Adrenal gland (tissue), 12 donors: Measurements from ENCODE around the gene P2RX2. TPM values are rescaled to one million over a fixed set of nuclear protein-coding genes. Genes with fewer than 3 reads are reported as not detected.

Experiments used
- DNase-seq, 7 donors: peaks; one replicate each; pipeline ENCODE4 v3.0.0-alpha.2; 2019 to 2020
- H3K27ac ChIP-seq, 5 donors: fragments of 200-600 bp; sonication (generic) in 4 of 5; 1 replicate in 3 of 5; 2 replicates in 2 of 5; pipeline versions ENCODE4 v1.5.1 to v1.8.0; 2016 to 2020; ENCODE audit warnings: mild to moderate bottlenecking in 1 of 5
- H3K27me3 ChIP-seq: fragments of 200-600 bp; 2 replicates; pipeline ENCODE4 v1.8.0; 2021
- H3K36me3 ChIP-seq, 2 donors: fragments of 200-600 bp; replicated peaks in 1 of 2; 1 replicate in 1 of 2; 2 replicates in 1 of 2; pipeline versions ENCODE4 v1.5.1 to v1.8.0; 2018 to 2022
- H3K4me1 ChIP-seq, 2 donors: fragments of 200-600 bp; replicated peaks in 1 of 2; 1 replicate in 1 of 2; 2 replicates in 1 of 2; pipeline versions ENCODE4 v1.5.1 to v1.8.0; 2018 to 2021
- H3K4me3 ChIP-seq, 4 donors: fragments of 200-600 bp; sonication (generic) in 3 of 4; one replicate each; pipeline ENCODE4 v1.5.1; 2016 to 2018
- H3K9me3 ChIP-seq, 3 donors: fragments of 200-600 bp; sonication (generic) in 1 of 3; replicated peaks in 1 of 3; 1 replicate in 2 of 3; 2 replicates in 1 of 3; pipeline versions ENCODE4 v1.5.1 to v1.8.0; 2016 to 2021
- CTCF ChIP-seq, 6 experiments: fragments of 450-650 bp in 4 of 6; fragments of 200-600 bp in 2 of 6; sonication (generic) in 1 of 6; IDR thresholded peaks; 1 replicate in 5 of 6; 2 replicates in 1 of 6; pipeline versions ENCODE4 v1.5.1 to v1.8.0; 2016 to 2021; ENCODE audit warnings: antibody characterized with exemption in 6 of 6, mild to moderate bottlenecking in 2 of 6, moderate library complexity in 1 of 6
- POLR2A ChIP-seq, 2 donors: fragments of 450-650 bp; IDR thresholded peaks; one replicate each; pipeline ENCODE4 v1.6.1; 2017; ENCODE audit warnings: antibody characterized with exemption in 2 of 2, mild to moderate bottlenecking in 2 of 2, moderate library complexity in 1 of 2
- WGBS, 4 donors: extraction: QIAGEN DNeasy Blood & Tissue Kit in 2 of 4; methylation state at CpG; one replicate each; pipeline versions ENCODE4 v1.1.5 to v1.1.7; 2013 to 2017; 5-methylcytosine and 5-hydroxymethylcytosine counted together
- intact Hi-C, 2 donors: fragments of 100-400 bp; cut with DNase I; formaldehyde crosslinking; loops; one replicate each; pipeline versions ENCODE4 v1.14.1 to v1.15.0; 2022 to 2023
- microRNA-seq, 3 donors: library from miRNA; unstranded; fragments of <30 nt; microRNA quantifications; one replicate each; pipeline ENCODE4, GENCODE V29; 2017 to 2020
- polyA plus RNA-seq, 3 donors: library from polyadenylated mRNA; stranded (reverse); fragments of 200-250 nt in 2 of 3; fragments of 350-450 nt in 1 of 3; fragmentation: Illumina TruSeq in 1 of 3; extraction: RNeasy Lipid Tissue Mini Kit (QIAGEN cat#74804) in 1 of 3; gene quantifications; one replicate each; pipeline ENCODE4 v1.2.3, GENCODE V29; 2013 to 2014
- small RNA-seq, 2 donors: library from RNA; depleted of rRNA; stranded (forward); fragments of <200 nt; gene quantifications; one replicate each; pipeline ENCODE3, GENCODE V24; 2016
- total RNA-seq, 9 donors: library from RNA; depleted of rRNA in 4 of 9; stranded (reverse); fragments of >200 nt in 4 of 9; fragments of 120-200 nt in 1 of 9; fragmentation: NEBNext Ultra II Directional in 1 of 9; extraction: Animal tissue kit (Norgen Biotek cat#: 25700) in 1 of 9; gene quantifications; one replicate each; pipeline versions ENCODE4 v1.1.0 to v1.2.4, GENCODE V29; 2013 to 2023
- donor health status: healthy with polysubstance abuse.
- donor health status: Bipolar disorder and iron deficiency.
- donor health status: DM: yes; HTN: yes; CAD: no.
- donor health status: DM: no; HTN: no; CAD: no.
- donor health status: DM: no; HTN: no; CAD: no.
- donor health status: DM: yes; HTN: yes; CAD: no.

The P2RX2 gene
- total and polyA plus RNA-seq, 12 donors: 0.11 to 1.9 (median 0.44) TPM; not detected in 9

- no peak for DNase-seq
- Histone ChIP-seq H3K27me3 (no peaks in the 10 kb centered on the region), H3K27ac (no peak overlapping the region), H3K4me3 (no peak overlapping the region), H3K36me3 (peaks cover 0 to 54% of the 10 kb centered on the region in 2 donors), H3K4me1 (no peaks in the 10 kb centered on the region), H3K9me3 (no peaks in the 10 kb centered on the region)
- intact Hi-C loops: no loop called here
- TF ChIP-seq POLR2A (IDR thresholded peaks at IDR 0.05): no peak
- TF ChIP-seq CTCF (IDR thresholded peaks at IDR 0.05): no peak
- WGBS, 4 donors: 93 to 98% (median 94%) methylated on average over 6 of the region's 6 CpGs
Measured at GRCh38 chr12:132665794-132666193, 47.2 kb downstream of the P2RX2 start.

GRCh38 chr12:132668191-132669088 is 49.9 kb downstream of the P2RX2 start:
- peaks cover 0 to 52% of the 10 kb centered on the region in 2 donors for H3K36me3 ChIP-seq
- H3K27ac ChIP-seq: no peak overlapping the region
- no peaks in the 10 kb centered on the region for H3K4me1 ChIP-seq
- WGBS, 4 donors: 94 to 97% (median 96%) methylated on average over 30 of the region's 30 CpGs
- intact Hi-C loops: no loop called here
- no peak for DNase-seq
- no peak overlapping the region for H3K4me3 ChIP-seq
- TF ChIP-seq POLR2A (IDR thresholded peaks at IDR 0.05) (no peak), CTCF (IDR thresholded peaks at IDR 0.05) (no peak)
- H3K9me3 ChIP-seq: no peaks in the 10 kb centered on the region
- no peaks in the 10 kb centered on the region for H3K27me3 ChIP-seq

- Histone ChIP-seq H3K27me3 (no peaks in the 10 kb centered on the region), H3K4me1 (no peaks in the 10 kb centered on the region), H3K4me3 (no peak overlapping the region), H3K27ac (no peak overlapping the region), H3K9me3 (no peaks in the 10 kb centered on the region), H3K36me3 (peaks cover 0 to 49% of the 10 kb centered on the region in 2 donors)
- no peak for TF ChIP-seq CTCF (IDR thresholded peaks at IDR 0.05)
- TF ChIP-seq POLR2A (IDR thresholded peaks at IDR 0.05): no peak
- DNase-seq: no peak
- intact Hi-C loops: no loop called here
- WGBS, 4 donors: 94 to 97% (median 95%) methylated on average over 16 to 17 of the region's 17 CpGs
Measured at GRCh38 chr12:132669166-132669879, 50.7 kb downstream of the P2RX2 start.

Small RNAs within 50 kb of the gene (microRNA-seq; reads per million reads assigned to microRNA genes)
- 0 to 1.1 (median 0.57) reads per million in 3 donors for gene MIR6763

Small RNAs within 50 kb of the gene (small RNA-seq; reads per million reads assigned to genes)
- gene MIR6763: 0 reads per million in 2 donors

Other genes starting within 250 kb of the P2RX2 start
- 10 to 100 TPM in 8 of 9 donors, 1 to 10 TPM in 1; 5.3 to 63.8 (median 20.4) TPM for gene FBRSL1, start 128.6 kb upstream of the P2RX2 start, total RNA-seq
- 10 to 100 TPM; 10.9 to 62.3 (median 41.9) TPM for gene FBRSL1, start 128.6 kb upstream of the P2RX2 start, polyA plus RNA-seq
- gene LRCOL1, start 8.2 kb upstream of the P2RX2 start, total RNA-seq: 1 to 10 TPM in 3 of 9 donors, under 1 TPM in 2, not detected in 4; 0.22 to 1.4 (median 1.3) TPM
- gene LRCOL1, start 8.2 kb upstream of the P2RX2 start, polyA plus RNA-seq: 1 to 10 TPM in 1 of 3 donors, under 1 TPM in 1, not detected in 1; 0.88 to 1.2 TPM
- 10 to 100 TPM in 6 of 9 donors, 1 to 10 TPM in 3; 4.7 to 28.6 (median 15.2) TPM for gene POLE, start 68.6 kb downstream of the P2RX2 start, total RNA-seq
- gene POLE, start 68.6 kb downstream of the P2RX2 start, polyA plus RNA-seq: 10 to 100 TPM in 2 of 3 donors, 1 to 10 TPM in 1; 4.0 to 43.2 (median 29.9) TPM
- 10 to 100 TPM; 12.6 to 51.7 (median 23.5) TPM for gene PXMP2, start 68.8 kb downstream of the P2RX2 start, total RNA-seq
- gene PXMP2, start 68.8 kb downstream of the P2RX2 start, polyA plus RNA-seq: 1 to 10 TPM; 8.2 to 9.0 (median 8.6) TPM
- gene PGAM5, start 92.1 kb downstream of the P2RX2 start, total RNA-seq: 10 to 100 TPM; 23.8 to 53.6 (median 36.1) TPM
- gene PGAM5, start 92.1 kb downstream of the P2RX2 start, polyA plus RNA-seq: 10 to 100 TPM; 12.7 to 29.9 (median 16.7) TPM
- gene ANKLE2, start 143.1 kb downstream of the P2RX2 start, total RNA-seq: 10 to 100 TPM; 43.6 to 76.1 (median 60.9) TPM
- gene ANKLE2, start 143.1 kb downstream of the P2RX2 start, polyA plus RNA-seq: 10 to 100 TPM; 53.3 to 70.5 (median 56.6) TPM
- 10 to 100 TPM; 34.0 to 83.5 (median 55.7) TPM for gene GOLGA3, start 210.1 kb downstream of the P2RX2 start, total RNA-seq
- 10 to 100 TPM; 11.7 to 30.1 (median 20.3) TPM for gene GOLGA3, start 210.1 kb downstream of the P2RX2 start, polyA plus RNA-seq